Bronchial epithelial cell (primary cell): ENCODE results near the gene RNF180. TPM values are rescaled to one million over a fixed set of nuclear protein-coding genes. Genes with fewer than 3 reads are reported as not detected.

ENCODE experiments used
- DNase-seq: peaks from one replicate; pipeline ENCODE4 v3.0.0-alpha.2; 2010; ENCODE audit warnings: low read depth
- FAIRE-seq: peaks from 2 replicates; lab custom pipeline; 2011; peaks lifted over from hg19 to GRCh38; lab: Jason Lieb, UNC
- H3K27me3 ChIP-seq: 2 replicates; pipeline ENCODE4 v1.5.1; 2011; ENCODE audit warnings: low read length; ENCODE audit not compliant: control insufficient read depth, insufficient read depth
- H3K36me3 ChIP-seq: 2 replicates; pipeline ENCODE4 v1.5.1; 2011; ENCODE audit warnings: low read length; ENCODE audit not compliant: control insufficient read depth, insufficient read depth
- H3K4me3 ChIP-seq: 2 replicates; pipeline ENCODE4 v1.5.1; 2011; ENCODE audit warnings: mild to moderate bottlenecking, low read depth, low read length, control low read depth
- total RNA-seq: library from RNA; depleted of rRNA; stranded (reverse); fragments of >200 nt; gene quantifications from 2 replicates; pipeline ENCODE4 v1.2.1, GENCODE V29; 2014
- TF ChIP-seq, protein P1 (sequence below): IDR thresholded peaks from 2 replicates; pipeline ENCODE4 v1.5.1; 2011; ENCODE audit warnings: mild to moderate bottlenecking, moderate library complexity, low read length, control low read depth, inconsistent platforms; ENCODE audit not compliant: insufficient read depth, severe bottlenecking

Gene RNF180
- total RNA-seq, 1 donor from 2014 or later: 4.5 TPM

DNA sequence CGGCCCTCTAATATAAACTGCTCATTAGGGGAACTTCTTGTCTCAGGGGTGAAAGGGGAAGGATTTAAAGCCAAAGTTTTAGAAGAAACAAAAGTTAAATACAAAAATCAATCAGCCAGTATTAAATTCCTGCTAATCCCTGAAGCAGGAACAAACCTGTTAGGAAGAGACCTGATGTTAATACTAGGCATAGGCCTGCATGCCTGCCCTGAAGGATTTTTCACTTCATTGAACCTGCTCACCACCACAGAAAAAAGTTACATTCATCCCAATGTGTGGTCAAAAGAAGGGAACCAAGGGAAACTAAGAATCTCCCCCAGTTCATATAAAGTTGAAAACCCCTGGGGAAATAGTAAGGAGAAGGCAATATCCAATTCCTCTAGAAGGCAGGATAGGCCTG is 9.4 kb upstream of the RNF180 start:
- H3K27me3 ChIP-seq: no peaks in the 10 kb centered on the region
- no peak overlapping the region for H3K4me3 ChIP-seq
- DNase-seq (no peak), FAIRE-seq (no peak)
- H3K36me3 ChIP-seq: no peaks in the 10 kb centered on the region
- TF ChIP-seq, protein P1, sequence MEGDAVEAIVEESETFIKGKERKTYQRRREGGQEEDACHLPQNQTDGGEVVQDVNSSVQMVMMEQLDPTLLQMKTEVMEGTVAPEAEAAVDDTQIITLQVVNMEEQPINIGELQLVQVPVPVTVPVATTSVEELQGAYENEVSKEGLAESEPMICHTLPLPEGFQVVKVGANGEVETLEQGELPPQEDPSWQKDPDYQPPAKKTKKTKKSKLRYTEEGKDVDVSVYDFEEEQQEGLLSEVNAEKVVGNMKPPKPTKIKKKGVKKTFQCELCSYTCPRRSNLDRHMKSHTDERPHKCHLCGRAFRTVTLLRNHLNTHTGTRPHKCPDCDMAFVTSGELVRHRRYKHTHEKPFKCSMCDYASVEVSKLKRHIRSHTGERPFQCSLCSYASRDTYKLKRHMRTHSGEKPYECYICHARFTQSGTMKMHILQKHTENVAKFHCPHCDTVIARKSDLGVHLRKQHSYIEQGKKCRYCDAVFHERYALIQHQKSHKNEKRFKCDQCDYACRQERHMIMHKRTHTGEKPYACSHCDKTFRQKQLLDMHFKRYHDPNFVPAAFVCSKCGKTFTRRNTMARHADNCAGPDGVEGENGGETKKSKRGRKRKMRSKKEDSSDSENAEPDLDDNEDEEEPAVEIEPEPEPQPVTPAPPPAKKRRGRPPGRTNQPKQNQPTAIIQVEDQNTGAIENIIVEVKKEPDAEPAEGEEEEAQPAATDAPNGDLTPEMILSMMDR: no peak

DNA sequence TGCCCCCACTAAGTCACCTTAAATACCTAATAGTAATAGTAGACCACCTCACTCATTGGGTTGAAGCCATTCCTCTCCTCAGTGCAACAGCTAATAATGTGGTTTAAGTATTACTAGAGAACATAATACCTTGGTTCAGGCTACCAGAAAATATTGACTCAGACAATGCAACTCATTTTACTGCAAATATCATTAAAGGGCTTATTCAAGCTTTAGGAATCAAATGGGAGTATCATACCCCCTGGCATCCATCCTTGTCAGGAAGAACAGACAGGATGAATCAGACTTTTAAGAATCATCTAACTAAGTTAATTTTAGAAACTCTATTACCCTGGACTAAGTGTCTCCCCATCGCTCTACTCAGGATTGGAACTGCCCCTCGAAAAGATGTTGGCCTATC is 6.8 kb upstream of the RNF180 start:
- DNase-seq (peak; percentile 50), FAIRE-seq (no peak)
- no peak overlapping the region for H3K4me3 ChIP-seq
- no peaks in the 10 kb centered on the region for H3K36me3 ChIP-seq
- H3K27me3 ChIP-seq: no peaks in the 10 kb centered on the region
- TF ChIP-seq, protein P1: no peak

DNA sequence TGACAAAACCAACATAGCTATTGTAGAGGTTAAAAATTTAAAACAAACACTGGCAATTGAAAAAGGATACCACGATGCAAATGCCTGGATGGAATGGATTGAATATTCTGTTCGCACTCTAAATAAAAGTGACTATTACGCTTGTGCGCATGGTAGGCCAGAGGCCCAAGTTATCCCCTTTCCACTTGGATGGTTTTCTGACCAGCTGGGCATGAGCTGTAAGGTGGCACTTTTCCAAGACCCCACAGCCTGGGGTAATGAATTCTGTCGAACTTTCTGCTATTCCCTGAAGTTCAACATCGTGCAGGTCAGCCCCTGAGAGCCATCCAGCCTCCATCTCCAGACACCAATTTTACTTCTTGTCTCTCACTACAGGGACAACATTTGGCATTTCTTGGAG is 5.4 kb upstream of the RNF180 start:
- Histone ChIP-seq H3K36me3 (no peaks in the 10 kb centered on the region), H3K27me3 (no peaks in the 10 kb centered on the region), H3K4me3 (no peak overlapping the region)
- TF ChIP-seq, protein P1: no peak
- FAIRE-seq (no peak), DNase-seq (no peak)

DNA sequence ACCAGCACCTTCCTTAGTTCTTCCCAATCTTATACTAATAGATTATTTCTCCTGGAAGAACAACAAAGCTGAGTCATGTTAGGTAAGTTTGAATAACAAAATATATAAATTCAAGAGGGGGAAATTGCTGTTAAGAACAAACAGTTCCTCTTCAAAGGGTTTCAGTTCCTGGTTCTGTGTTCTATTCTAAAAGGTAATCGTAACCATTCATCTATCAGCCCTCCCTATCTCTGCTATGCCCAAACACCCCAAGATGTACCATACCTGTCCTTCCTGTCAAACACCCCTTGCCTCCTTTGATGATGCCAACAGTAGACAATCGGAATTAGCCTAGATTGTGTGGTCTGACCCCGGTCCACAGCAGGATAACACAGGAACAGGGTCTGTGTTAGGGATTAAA is 4.2 kb upstream of the RNF180 start:
- DNase-seq: no peak
- Histone ChIP-seq H3K4me3 (no peak overlapping the region), H3K27me3 (no peaks in the 10 kb centered on the region), H3K36me3 (no peaks in the 10 kb centered on the region)
- no peak for FAIRE-seq
- TF ChIP-seq, protein P1: no peak

DNA sequence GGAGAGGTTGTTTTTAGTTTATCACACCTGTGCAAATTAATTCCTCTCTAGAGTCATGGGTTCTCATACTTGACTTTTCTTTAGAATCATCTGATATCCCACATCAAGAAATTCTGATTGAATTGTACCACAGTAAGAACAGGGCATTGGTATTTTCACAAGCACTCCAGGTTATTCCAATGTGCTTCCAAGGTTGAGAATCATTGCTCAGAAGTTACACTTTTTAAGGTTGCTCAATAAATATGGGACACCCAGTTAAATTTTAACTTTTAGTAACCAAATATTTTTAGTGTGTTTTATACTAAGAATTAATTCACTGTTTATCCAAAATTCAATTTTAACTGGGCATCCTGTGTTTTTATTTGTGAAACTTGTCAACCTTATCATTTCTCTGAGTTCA is 2.5 kb upstream of the RNF180 start:
- Histone ChIP-seq H3K36me3 (no peaks in the 10 kb centered on the region), H3K4me3 (no peak overlapping the region), H3K27me3 (no peaks in the 10 kb centered on the region)
- FAIRE-seq: no peak
- no peak for DNase-seq
- TF ChIP-seq, protein P1: no peak

DNA sequence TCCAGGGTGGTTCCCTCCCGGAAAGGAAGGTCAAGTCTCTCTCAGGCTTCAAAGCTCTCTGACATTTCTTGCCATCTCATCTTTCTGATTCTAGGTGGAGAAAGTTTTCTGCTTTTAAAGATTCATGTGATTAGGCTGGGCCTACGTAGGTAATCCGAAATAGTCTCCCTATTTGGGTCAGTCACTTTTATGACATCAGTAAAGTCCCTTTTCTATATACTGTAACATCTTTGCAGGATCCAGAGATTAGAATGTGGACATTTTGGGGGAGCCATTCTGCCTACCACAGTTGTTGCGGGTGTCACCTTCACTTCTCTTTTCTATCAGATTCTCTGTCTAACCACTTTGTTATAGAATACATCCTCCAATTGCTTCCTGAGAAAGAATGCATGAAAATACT is 1.9 kb upstream of the RNF180 start:
- H3K36me3 ChIP-seq: no peaks in the 10 kb centered on the region
- DNase-seq (no peak), FAIRE-seq (no peak)
- TF ChIP-seq, protein P1: no peak
- no peaks in the 10 kb centered on the region for H3K27me3 ChIP-seq
- H3K4me3 ChIP-seq: no peak overlapping the region
